ENCODE data around the gene CRACDL. TPM values are rescaled to one million over a fixed set of nuclear protein-coding genes. Genes with fewer than 3 reads are reported as not detected.

Gene CRACDL
- total RNA-seq, 1 experiment from 2014 or later, result 1.1 TPM

DNA sequence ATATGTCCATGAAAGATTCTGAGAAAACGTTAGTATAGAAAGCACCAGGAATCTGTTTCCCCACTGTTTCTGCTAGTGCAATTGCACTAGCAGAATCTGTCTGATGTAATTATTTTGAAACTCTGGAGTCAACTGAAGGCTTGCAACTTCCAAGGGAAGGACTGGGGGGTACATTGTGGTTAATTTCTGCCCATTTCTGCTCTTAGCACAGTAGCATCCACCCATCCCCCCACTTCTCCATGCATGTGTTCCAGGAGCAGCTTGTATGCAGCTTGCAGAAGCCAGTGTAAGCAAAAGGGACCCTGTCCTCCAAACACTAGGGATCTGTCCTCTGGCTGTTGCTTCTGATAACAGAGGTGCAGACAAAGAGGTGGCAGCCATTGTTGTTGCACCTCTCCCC, 74.4 kb downstream of the CRACDL start:
- no peak overlapping the region for H3K27ac Mint-ChIP-seq (ENCODE audit: unreplicated experiment)
- H3K27me3 ChIP-seq (replicated peaks; ENCODE audit: control insufficient read depth, insufficient read depth, low read length), result no peaks in the 10 kb centered on the region
- no peaks in the 10 kb centered on the region for H3K4me1 ChIP-seq
- no peak for DNase-seq
- BruUV-seq (replicated peaks), result no TSS peak
- TF ChIP-seq, protein P1, sequence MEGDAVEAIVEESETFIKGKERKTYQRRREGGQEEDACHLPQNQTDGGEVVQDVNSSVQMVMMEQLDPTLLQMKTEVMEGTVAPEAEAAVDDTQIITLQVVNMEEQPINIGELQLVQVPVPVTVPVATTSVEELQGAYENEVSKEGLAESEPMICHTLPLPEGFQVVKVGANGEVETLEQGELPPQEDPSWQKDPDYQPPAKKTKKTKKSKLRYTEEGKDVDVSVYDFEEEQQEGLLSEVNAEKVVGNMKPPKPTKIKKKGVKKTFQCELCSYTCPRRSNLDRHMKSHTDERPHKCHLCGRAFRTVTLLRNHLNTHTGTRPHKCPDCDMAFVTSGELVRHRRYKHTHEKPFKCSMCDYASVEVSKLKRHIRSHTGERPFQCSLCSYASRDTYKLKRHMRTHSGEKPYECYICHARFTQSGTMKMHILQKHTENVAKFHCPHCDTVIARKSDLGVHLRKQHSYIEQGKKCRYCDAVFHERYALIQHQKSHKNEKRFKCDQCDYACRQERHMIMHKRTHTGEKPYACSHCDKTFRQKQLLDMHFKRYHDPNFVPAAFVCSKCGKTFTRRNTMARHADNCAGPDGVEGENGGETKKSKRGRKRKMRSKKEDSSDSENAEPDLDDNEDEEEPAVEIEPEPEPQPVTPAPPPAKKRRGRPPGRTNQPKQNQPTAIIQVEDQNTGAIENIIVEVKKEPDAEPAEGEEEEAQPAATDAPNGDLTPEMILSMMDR (IDR thresholded peaks at IDR 0.05; ENCODE audit: insufficient read depth in 1 of 2, low read depth in 1 of 2, low read length in 1 of 2, severe bottlenecking in 1 of 2, unreplicated experiment in 1 of 2), result no peak
- H3K9me3 Mint-ChIP-seq (ENCODE audit: unreplicated experiment), result peaks cover 30% of the 10 kb centered on the region
- peaks cover 5% of the 10 kb centered on the region for H3K27me3 Mint-ChIP-seq (ENCODE audit: insufficient read depth, unreplicated experiment)
- H3K4me3 ChIP-seq (ENCODE audit: low read depth, low read length), result no peak overlapping the region
- H3K4me1 Mint-ChIP-seq (ENCODE audit: low read depth, unreplicated experiment), result no peaks in the 10 kb centered on the region
- CTCF ChIA-PET, result no interaction called here
- H3K36me3 ChIP-seq (ENCODE audit: control insufficient read depth, insufficient read depth, low read length), result no peaks in the 10 kb centered on the region
- no peak overlapping the region for H3K4me3 Mint-ChIP-seq (ENCODE audit: unreplicated experiment)
- no peaks in the 10 kb centered on the region for H3K36me3 Mint-ChIP-seq (ENCODE audit: insufficient read depth, unreplicated experiment)
- intact Hi-C loops (cut with micrococcal nuclease; ENCODE audit: unreplicated experiment), result no loop called here
- no peaks in the 10 kb centered on the region; the same call in 1 of the 2 replicates for H3K9me3 ChIP-seq
- POLR2A ChIA-PET, result no interaction called here

DNA sequence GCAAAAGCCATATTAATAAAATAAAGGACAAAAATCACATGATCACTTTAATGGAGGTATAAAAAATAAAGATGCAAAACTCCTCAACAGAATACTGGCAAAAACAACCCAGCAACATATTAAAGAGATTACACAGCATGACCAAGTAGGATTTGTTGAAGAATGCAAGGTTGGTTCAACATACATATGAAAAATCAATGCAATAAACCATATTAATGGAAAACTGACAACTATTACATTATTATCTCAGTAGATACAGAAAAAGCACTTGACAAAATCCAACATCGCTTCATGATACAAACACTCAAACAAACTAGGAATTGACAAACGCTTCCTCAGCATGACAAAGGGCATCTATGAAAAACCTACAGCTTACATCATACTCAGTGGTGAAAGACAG, 76.7 kb downstream of the CRACDL start:
- DNase-seq, result no peak
- TF ChIP-seq, protein P1 (IDR thresholded peaks at IDR 0.05; ENCODE audit: insufficient read depth in 1 of 2, low read depth in 1 of 2, low read length in 1 of 2, severe bottlenecking in 1 of 2, unreplicated experiment in 1 of 2), result no peak
- CTCF ChIA-PET, result no interaction called here
- no TSS peak for BruUV-seq (replicated peaks)
- no peaks in the 10 kb centered on the region for H3K36me3 ChIP-seq (ENCODE audit: control insufficient read depth, insufficient read depth, low read length)
- Mint-ChIP-seq H3K27ac (ENCODE audit: unreplicated experiment) (no peak overlapping the region), H3K4me1 (ENCODE audit: low read depth, unreplicated experiment) (no peaks in the 10 kb centered on the region), H3K4me3 (ENCODE audit: unreplicated experiment) (no peak overlapping the region), H3K27me3 (ENCODE audit: insufficient read depth, unreplicated experiment) (peaks cover 5% of the 10 kb centered on the region), H3K36me3 (ENCODE audit: insufficient read depth, unreplicated experiment) (no peaks in the 10 kb centered on the region), H3K9me3 (ENCODE audit: unreplicated experiment) (peaks cover 30% of the 10 kb centered on the region)
- H3K4me1 ChIP-seq, result no peaks in the 10 kb centered on the region
- H3K27me3 ChIP-seq (replicated peaks; ENCODE audit: control insufficient read depth, insufficient read depth, low read length), result no peaks in the 10 kb centered on the region
- H3K4me3 ChIP-seq (ENCODE audit: low read depth, low read length), result no peak overlapping the region
- POLR2A ChIA-PET, result no interaction called here
- H3K9me3 ChIP-seq, result peaks cover 2% of the 10 kb centered on the region; the same call in 1 of the 2 replicates
- intact Hi-C loops (cut with micrococcal nuclease; ENCODE audit: unreplicated experiment), result no loop called here

DNA sequence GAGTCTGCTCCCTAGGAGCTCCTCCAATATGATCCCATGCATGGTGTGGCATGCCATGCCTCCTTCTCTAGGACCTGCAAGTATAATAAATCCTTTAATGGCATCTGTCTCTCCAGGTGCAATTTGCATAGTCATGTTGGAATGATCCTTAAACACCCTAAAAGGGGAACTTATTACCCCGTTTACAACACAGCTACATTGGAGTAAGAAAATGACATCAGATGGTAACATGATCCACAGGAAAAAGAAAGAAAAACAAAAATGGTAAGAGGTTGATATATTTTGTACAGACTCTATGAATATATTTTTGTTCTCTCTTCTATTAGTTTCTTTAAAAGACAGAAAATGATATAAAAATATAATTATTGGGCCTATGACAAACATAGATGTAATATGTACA, 79.0 kb downstream of the CRACDL start:
- Mint-ChIP-seq H3K36me3 (ENCODE audit: insufficient read depth, unreplicated experiment) (no peaks in the 10 kb centered on the region), H3K4me1 (ENCODE audit: low read depth, unreplicated experiment) (no peaks in the 10 kb centered on the region), H3K4me3 (ENCODE audit: unreplicated experiment) (no peak overlapping the region), H3K27me3 (ENCODE audit: insufficient read depth, unreplicated experiment) (peaks cover 5% of the 10 kb centered on the region), H3K9me3 (ENCODE audit: unreplicated experiment) (peaks cover 20% of the 10 kb centered on the region), H3K27ac (ENCODE audit: unreplicated experiment) (no peak overlapping the region)
- Histone ChIP-seq H3K9me3 (peaks cover 2% of the 10 kb centered on the region; the same call in 1 of the 2 replicates), H3K4me3 (ENCODE audit: low read depth, low read length) (no peak overlapping the region), H3K36me3 (ENCODE audit: control insufficient read depth, insufficient read depth, low read length) (no peaks in the 10 kb centered on the region), H3K4me1 (no peaks in the 10 kb centered on the region), H3K27me3 (replicated peaks; ENCODE audit: control insufficient read depth, insufficient read depth, low read length) (no peaks in the 10 kb centered on the region)
- CTCF ChIA-PET, result no interaction called here
- intact Hi-C loops (cut with micrococcal nuclease; ENCODE audit: unreplicated experiment), result no loop called here
- no TSS peak for BruUV-seq (replicated peaks)
- POLR2A ChIA-PET, result no interaction called here
- TF ChIP-seq, protein P1 (IDR thresholded peaks at IDR 0.05; ENCODE audit: insufficient read depth in 1 of 2, low read depth in 1 of 2, low read length in 1 of 2, severe bottlenecking in 1 of 2, unreplicated experiment in 1 of 2), result no peak
- no peak for DNase-seq
